HG02943 (cell line): Measurements from ENCODE around the gene CACNA1G.

Source experiments
- ATAC-seq: cut with Tn5 transposase; IDR thresholded peaks from one replicate; pipeline ENCODE4 v1.9.1; 2021; ENCODE audit warnings: mild to moderate bottlenecking, low read depth, moderate library complexity; ENCODE audit not compliant: unreplicated experiment

Gene CACNA1G

DNA sequence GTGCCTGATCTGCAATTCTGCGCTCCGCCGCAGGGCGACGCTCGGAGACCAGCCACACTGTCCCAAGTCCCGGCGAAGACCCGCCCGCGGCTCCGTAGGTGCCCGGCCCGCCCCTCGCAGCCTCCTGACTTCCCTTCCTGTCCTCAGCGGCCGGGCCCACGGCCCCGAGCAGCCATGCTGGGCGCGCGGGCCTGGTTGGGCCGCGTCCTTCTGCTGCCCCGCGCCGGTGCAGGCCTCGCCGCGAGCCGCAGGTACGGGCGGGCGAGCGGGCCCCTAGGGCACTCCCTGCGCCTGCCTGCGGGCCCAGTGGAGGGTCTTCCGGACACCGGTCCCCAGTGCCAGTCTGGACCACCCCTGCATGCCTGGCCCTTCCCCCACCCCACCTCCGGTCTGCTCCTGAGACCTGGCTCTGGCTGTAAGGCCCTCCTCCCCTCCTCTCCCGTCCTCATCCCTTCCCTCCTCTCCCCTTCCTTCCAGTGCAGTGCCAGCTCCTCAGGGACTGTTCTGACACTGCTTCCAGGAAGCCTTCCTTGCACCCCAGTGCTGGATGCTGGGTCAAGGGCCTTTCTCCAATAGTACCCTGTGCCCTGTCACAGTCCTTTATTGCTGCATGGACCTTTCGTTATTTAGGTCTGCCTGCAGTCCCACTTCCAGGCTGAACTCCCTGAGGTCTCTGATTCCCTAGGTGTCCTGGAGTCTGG lies 13.3 kb upstream of the CACNA1G start, which contains the start of gene SPATA20:
Gene SPATA20 (plus strand): TSS at position 140 of the 701 bp plus-strand sequence. CDS start 35 bp downstream, at position 175.
- ATAC-seq, result peak; percentile 54

DNA sequence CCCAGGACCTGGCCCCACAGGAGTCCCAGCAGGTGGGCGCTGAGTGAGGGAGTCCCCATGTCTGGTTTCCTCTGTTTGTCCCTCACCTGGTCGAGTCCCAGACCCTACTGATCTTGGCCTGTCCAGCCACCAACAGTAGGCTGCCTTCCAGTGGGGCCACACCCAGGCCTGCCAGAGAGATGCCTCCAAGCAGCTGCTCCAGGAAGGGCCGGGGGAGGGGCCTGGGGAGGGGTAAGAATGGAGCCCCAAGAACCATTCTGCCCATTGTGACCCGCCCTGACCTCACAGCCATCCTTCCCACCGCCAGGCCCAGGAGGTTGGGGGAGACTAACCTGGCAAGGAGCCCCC lies 12.8 kb upstream of the CACNA1G start:
- ATAC-seq, result no peak

DNA sequence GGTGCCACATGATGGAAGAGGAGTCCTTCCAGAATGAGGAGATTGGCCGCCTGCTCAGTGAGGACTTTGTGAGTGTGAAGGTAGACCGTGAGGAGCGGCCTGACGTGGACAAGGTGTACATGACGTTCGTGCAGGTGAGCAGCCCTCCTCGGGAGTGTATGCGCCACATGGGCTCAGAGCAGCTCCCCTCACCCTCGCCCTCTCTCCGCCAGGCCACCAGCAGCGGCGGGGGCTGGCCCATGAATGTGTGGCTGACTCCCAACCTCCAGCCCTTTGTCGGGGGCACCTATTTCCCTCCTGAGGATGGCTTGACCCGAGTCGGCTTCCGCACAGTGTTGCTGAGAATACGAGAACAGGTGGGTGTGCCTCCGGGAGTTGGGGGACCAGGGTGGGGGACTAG lies 11.7 kb upstream of the CACNA1G start:
- ATAC-seq, result no peak

DNA sequence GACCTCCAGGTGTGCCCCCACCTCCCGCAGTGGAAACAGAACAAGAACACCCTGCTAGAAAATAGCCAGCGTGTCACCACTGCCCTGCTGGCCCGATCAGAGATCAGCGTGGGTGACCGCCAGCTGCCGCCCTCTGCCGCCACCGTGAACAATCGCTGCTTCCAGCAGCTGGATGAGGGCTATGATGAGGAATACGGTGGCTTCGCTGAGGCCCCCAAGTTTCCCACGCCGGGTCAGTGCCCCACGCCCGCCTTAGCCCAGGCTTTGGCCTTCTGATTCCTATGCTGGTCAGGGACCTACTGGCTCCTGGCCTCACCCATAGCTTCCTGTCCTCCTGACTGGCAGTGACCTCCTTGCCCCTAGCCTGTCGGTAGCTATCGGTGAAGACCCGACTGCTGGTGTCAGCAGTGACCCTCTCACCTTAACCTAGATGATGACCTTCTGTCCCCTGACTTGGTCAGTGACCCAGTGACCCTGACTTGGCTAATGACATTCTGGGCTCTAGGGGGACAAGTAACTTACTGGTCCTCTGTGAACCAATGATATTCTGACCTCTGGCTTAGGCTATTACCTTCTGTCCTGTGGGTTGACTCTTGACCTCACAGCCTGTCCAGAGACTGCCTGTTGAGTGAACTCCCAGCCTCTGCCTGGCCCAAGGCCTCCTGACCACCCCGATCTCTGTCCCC lies 11.1 kb upstream of the CACNA1G start:
- ATAC-seq, result no peak

DNA sequence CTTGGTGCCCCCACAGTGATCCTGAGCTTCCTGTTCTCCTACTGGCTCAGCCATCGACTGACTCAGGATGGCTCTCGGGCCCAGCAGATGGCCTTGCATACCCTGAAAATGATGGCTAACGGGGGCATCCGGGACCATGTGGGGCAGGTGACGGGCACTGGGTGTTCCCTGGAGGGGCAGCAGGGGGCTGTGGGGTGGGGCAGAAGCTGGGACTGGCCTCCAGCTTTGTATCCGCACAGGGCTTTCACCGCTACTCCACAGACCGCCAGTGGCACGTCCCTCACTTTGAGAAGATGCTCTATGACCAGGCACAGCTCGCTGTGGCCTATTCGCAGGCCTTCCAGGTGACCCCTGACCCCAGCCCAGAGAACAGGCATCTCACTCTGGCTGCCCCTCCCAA lies 10.5 kb upstream of the CACNA1G start:
- ATAC-seq, result no peak

DNA sequence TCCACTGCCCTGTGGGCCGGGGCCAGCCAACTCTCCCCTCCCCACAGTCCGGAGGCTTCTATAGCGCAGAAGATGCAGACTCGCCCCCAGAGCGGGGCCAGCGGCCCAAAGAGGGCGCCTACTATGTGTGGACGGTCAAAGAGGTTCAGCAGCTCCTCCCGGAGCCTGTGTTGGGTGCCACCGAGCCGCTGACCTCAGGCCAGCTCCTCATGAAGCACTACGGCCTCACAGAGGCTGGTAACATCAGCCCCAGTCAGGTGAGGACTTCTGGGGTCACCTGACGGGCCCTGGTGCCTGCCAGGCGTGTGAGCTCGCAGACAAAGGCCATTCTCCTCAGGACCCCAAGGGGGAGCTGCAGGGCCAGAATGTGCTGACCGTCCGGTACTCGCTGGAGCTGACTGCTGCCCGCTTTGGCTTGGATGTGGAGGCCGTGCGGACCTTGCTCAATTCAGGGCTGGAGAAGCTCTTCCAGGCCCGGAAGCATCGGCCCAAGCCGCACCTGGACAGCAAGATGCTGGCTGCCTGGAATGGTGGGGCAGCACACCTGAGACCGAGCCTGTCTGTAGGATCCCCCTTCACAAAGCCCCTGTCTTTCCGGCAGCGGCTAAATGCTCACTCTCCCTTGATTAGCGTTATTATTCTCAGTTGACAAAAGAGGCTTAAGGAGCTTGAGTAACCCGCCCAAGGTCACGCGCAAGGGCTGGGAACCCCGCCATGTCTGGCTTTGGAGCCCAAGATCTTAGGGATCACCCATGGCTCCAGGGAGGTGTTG lies 9.7 kb upstream of the CACNA1G start:
- ATAC-seq, result no peak

DNA sequence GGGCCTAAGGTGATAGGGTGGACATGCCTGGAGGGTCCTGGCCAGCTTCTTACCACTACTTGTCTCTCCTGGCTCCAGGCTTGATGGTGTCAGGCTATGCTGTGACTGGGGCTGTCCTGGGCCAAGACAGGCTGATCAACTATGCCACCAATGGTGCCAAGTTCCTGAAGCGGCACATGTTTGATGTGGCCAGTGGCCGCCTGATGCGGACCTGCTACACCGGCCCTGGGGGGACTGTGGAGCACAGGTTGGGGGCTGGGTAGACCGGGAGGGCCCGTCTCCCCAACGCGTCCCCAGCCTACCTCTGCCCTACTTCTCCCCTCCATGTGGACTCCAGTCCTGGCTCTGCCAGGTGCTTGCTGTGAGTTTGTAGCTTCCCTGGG lies 9.1 kb upstream of the CACNA1G start:
- no peak for ATAC-seq

DNA sequence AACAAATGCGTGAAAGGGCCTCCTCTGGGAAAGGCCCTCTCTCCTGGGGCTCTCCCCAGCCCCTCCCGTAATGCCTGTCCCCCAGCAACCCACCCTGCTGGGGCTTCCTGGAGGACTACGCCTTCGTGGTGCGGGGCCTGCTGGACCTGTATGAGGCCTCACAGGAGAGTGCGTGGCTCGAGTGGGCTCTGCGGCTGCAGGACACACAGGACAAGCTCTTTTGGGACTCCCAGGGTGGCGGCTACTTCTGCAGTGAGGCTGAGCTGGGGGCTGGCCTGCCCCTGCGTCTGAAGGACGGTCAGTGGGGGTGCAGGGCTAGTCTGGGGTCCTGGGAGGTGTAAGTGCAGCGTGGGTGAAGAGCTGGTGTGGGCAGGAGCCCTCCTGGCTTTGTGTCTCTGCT lies 8.6 kb upstream of the CACNA1G start:
- no peak for ATAC-seq

DNA sequence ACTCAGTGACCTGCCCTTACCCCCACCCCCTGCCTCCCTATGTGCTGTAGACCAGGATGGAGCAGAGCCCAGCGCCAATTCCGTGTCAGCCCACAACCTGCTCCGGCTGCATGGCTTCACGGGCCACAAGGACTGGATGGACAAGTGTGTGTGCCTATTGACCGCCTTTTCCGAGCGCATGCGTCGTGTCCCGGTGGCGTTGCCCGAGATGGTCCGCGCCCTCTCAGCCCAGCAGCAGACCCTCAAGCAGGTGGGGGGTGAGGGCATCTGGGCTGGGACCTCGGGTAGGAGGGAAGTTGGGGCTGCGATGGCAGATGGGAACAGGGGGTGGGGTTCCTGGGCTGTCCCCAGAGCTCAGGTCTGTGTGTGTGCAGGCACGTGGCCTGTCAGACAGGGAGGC lies 6.3 kb upstream of the CACNA1G start:
- ATAC-seq, result no peak

DNA sequence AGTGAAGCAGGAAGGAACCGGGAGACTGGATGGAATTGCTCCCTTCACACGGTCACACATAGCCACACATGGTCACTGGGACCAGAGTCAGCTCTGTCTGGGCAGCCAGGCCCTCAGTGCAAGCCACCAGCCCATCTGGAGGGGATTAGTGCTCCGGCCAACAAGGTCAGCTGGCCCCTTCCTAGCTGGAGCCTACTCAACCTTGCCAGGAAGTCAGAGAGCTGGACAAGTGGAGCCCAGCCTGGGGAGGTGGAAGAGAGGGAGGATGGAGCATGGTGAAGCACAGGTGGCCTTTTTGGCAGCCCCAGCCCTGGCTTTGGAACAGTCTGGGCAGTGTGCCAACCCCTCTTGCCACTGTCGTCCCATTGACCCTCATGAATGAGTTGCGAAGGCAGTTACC lies 3.7 kb upstream of the CACNA1G start:
- no peak for ATAC-seq

DNA sequence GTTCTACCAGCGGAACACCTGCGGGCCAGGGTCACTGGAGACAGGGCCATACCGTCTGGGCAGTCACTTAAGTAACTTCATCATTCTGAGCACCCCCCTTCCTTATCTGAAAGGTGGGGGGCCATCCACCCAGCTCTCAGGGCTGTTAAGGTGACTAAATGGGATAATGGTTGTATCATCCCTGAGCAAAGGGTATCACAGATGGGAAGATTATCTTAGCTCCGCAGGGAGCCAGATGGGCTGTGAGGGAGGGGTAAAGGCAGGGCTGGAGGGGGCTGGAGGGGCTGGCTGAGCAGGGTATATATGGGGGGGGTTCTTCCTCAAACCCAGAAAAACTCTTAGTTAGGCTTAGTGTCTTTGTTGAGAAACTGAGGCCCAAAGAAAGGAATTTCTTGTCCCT lies 2.9 kb upstream of the CACNA1G start:
- no peak for ATAC-seq

DNA sequence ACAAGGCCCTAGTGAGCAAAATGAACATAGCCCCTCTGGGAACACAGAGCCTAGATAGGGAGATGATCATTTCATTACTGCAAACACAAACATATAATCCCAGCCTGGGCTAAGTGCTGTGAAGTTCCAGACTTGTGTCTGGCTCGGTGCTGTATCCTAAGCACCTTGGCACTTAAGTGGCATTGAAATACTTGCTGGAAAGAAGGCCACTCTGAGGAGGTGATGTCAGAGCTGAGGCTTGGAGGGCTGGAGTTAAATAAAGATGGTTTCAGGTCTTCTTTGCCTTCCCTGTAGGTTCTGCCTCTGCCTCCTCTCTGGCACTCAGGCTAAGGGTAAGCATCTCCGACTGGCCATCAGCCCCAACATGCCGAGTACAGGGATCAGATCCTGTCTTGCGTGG lies 2.4 kb upstream of the CACNA1G start:
- no peak for ATAC-seq

DNA sequence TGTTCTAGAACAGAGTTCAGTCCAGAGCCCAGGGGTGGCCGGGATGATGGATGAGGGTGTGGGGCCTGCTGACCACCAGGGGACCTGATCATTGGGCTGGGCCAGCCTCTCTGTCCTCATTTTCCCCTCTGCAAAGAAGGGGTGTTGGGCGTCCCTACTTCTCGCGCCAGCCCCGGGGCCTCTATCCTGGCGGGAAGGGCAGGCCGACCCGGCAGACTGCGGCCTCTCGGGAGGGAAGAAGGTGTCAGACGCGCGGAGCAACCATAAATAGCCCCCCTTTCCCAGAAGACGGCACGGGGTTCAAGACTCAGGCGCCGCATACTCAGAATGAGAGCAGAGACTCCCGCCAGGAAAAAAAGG lies 2.0 kb upstream of the CACNA1G start:
- no peak for ATAC-seq

DNA sequence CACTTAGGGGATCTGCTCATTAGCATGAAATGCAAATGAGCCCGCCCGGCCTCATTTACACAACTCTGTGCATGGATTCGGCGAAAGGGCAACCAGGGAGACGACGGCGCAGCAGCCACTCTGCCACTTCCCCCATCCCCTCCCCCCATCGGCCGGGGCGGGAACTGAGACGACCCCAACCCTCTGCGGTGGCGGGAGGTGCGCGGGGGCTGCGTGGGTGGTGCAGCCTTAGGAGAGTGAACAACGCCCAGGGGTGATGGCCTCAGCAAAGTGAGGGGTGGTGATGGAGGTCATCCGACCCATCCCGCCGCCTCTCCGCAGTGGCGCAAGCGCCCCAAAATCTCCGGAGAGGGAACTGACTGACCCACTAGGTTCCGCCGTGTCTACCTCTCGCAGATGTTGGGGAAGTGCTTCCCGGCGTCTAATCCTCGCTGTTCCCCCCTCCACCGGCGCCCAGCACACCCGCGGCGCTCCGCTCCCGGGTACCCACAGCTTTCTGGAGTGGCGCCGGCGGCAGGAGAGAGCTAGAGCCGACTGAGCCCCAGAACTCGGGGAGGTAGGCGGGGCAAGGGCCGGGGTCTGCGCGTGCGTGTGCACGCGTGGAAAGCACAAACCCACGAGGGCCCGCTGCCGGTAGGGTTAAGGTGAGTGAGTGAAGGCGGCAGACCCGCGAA lies 1.4 kb upstream of the CACNA1G start:
- ATAC-seq, result no peak

DNA sequence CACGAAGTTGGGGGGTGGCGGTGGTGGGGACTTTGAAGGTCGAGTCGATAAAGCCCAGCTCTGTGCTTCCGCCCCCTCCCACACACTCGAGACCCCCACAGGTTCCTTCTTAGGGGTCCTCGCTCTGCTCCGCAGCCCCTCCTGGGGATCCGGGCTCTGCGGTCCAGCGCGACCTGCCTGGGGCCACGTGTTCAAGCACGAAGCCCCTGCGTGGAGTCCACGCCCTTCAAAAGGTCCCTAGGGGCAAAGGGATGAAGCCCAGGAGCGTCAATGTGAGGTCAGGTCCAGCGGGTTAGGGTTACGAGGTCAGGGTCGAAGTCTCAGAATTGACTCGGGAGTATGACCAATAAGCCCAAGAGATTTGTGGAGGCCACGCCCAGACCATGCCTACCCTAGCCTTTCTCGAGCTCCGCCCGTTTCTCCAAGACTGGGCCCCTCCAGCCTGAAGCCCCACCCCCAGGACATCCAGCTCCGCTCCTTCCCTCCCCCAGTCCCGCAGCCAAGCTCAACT lies 786 bp upstream of the CACNA1G start:
- ATAC-seq, result no peak

DNA sequence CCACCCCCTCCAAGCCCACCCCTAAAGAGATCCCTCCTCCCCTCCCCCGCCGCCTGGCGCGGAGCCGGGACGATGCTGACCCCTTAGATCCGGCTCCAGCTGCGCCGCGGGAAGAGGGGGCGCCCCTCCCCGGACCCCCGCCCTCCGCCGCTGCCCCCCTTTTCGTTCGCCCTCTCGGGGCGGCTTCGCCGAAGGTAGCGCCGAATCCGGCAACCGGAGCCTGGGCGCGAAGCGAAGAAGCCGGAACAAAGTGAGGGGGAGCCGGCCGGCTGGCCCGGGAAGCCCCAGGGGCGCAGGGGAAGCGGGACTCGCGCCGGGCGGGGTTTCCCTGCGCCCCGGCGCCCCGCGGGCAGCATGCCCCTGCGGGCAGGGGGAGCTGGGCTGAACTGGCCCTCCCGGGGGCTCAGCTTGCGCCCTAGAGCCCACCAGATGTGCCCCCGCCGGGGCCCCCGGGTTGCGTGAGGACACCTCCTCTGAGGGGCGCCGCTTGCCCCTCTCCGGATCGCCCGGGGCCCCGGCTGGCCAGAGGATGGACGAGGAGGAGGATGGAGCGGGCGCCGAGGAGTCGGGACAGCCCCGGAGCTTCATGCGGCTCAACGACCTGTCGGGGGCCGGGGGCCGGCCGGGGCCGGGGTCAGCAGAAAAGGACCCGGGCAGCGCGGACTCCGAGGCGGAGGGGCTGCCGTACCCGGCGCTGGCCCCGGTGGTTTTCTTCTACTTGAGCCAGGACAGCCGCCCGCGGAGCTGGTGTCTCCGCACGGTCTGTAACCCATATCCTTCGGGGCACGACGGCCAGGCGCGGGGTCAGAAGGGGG lies 623 bp downstream of the CACNA1G start:
- ATAC-seq, result no peak

DNA sequence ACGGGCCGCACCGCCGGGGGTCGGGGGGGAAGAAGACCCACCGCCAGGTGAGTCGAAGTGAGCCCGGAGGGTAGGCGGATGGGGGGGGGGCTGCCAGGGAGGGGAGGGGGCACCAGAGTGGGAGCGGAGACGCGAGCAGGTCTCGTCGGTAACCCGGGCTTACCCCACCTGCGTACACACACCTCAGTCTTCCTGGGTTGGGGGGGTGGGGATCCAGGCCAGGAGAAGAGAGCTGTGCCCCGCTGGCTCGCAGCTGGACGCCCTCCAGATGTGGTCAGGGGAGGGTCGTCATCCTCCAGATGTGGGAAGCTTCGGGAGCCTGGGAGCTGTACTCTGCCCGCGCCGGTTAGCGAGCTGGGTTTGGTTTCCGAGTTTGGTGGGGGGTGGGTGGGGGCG lies 1.2 kb downstream of the CACNA1G start:
- no peak for ATAC-seq

DNA sequence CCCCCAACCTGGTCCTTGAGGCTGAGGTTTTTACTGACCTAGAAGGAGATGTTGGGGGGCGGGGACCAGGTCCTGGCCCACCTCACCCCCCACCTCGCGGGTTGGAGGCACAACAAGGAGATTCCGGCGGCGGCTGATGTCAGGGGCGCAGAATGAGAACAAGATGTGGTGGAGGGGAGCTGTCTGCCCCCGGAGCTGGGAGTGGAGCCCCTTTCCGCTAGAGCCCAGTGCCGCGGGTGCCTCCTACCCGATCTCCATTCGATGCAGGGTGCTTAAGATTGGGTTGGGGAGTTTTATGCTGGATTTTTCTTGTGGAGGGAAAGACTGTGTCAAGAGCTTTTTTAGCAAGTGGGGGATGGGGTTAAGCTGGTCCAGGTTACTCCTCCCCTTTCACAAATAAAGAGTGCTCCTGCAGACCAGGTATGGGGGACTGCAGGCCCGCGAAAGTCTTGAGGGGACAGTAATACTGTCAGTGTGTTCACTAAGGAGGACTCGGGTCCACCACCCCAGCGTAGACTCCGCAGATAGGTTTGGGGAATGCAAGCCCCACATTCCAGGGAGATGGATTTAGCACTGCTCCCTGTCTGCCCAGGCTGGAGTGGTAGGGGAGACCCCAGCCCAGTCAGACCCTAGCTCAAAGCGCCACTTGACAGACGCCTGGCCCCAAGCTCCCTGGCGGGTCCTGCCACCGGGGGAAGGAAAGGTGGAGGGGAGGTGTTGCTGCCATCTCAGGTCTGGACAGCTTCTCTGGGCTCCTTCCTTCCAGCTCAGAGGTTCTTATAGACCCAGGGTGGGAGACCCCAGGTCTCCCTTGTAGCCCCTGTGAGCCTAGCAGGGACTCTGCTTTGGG lies 2.0 kb downstream of the CACNA1G start:
- ATAC-seq, result no peak

DNA sequence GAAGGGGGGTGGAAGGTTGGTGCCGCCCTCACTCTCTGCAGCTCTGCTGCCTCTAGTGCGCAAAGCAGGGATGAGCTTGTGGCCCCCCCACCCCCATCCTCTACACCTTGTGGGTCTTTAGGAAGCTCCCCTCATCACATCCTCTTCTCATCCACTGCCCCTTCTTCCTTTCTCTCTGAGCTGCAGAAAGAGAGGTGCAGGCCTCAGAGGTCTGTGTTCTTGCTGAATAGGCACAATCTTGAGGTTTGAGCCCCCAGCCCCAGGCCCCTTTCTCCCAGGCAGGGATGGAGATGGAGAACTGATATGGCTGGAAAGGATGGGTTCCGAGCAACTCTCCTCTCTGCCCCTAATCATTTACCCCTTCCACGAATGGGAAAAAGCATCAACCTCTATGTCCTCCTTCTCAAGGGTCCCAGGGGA lies 2.6 kb downstream of the CACNA1G start:
- no peak for ATAC-seq
